ENCODE measurements around the gene WBP2. TPM values are rescaled to one million over a fixed set of nuclear protein-coding genes. Genes with fewer than 3 reads are reported as not detected.

WBP2 gene
- total and polyA plus RNA-seq, 9 of the 15 experiments (the other 6 are each of a cell fraction or from before 2014, with no cell fraction given) = 2.2 to 74.3 (median 20.0) TPM

- intact Hi-C loops (cut with micrococcal nuclease) = no loop called here
- TF ChIP-seq SMAD4 (CRISPR knock-in tag; conservative IDR thresholded peaks at IDR 0.05) (0 out of 2 replicates have a peak, but pooled peaks have one; percentile 53), HNRNPL (IDR thresholded peaks at IDR 0.05; ENCODE audit: low read depth, low read length) (peak; percentile 77), CTCF (IDR thresholded peaks at IDR 0.05 in 2 of 3, conservative IDR thresholded peaks at IDR 0.05 in 1 of 3; ENCODE audit: insufficient read depth in 2 of 3, low read depth in 1 of 3, low read length in 3 of 3) (peak in 2 of 3 experiments; percentile 46 to 69; a peak in 4 of 6 replicates), CBFA2T2 (conservative IDR thresholded peaks at IDR 0.05) (no peak), HNRNPLL (IDR thresholded peaks at IDR 0.05; ENCODE audit: low read depth, low read length, poor library complexity, severe bottlenecking) (peak; percentile 80), L3MBTL2 (IDR thresholded peaks at IDR 0.05) (peak; percentile 51), ZNF592 (IDR thresholded peaks at IDR 0.05) (peak; percentile 18; the same call in 1 of the 2 replicates), CHCHD3 (CRISPR knock-in tag; IDR thresholded peaks at IDR 0.05) (no peak), TFAM (CRISPR knock-in tag; conservative IDR thresholded peaks at IDR 0.05) (no peak), NRF1 (conservative IDR thresholded peaks at IDR 0.05 in 1 of 2, IDR thresholded peaks at IDR 0.05 in 1 of 2) (peak; percentile 70 to 74), RAD21 (CRISPR knock-in tag; conservative IDR thresholded peaks at IDR 0.05 in 1 of 2, IDR thresholded peaks at IDR 0.05 in 1 of 2) (peak in 1 of 2 experiments; percentile 34; a peak in 2 of 4 replicates), HES1 (IDR thresholded peaks at IDR 0.05; ENCODE audit: low read depth) (no peak)
These were observed 22.6 kb upstream of the WBP2 start for GRCh38 chr17:75877752-75878173.

More at GRCh38 chr17:75877752-75878173, 22.6 kb upstream of the WBP2 start:
- in situ Hi-C loops (cut with MboI) = no loop called here
- BruUV-seq (replicated peaks) = no TSS peak
- no peaks in the 10 kb centered on the region for H3K36me3 ChIP-seq (ENCODE audit: control insufficient read depth, insufficient read depth, low read length)
- H3K4me3 ChIP-seq = peak overlapping the region; percentile 45
- DNase-seq (ENCODE audit: extremely low read depth in 1 of 4, low spot score in 3 of 4) = peak in 3 of 4 experiments; percentile 54 to 65 (median 63)
- no peaks in the 10 kb centered on the region for H3K27me3 ChIP-seq (ENCODE audit: control insufficient read depth in 2 of 2, insufficient read depth in 2 of 2, low read length in 2 of 2)
- no peaks in the 10 kb centered on the region for H3K79me2 ChIP-seq (ENCODE audit: control insufficient read depth, insufficient read depth, low read length)
- H3K9ac ChIP-seq (ENCODE audit: insufficient read depth in 1 of 2, low read depth in 2 of 2, low read length in 2 of 2) = peak overlapping the region; percentile 58 to 93; a peak in 3 of 4 replicates
- CTCF ChIA-PET (ENCODE audit: low intra/inter-chr PET ratio) = no interaction called here
- peak overlapping the region; percentile 97; the same call in 1 of the 2 replicates for H2AFZ ChIP-seq (ENCODE audit: low read depth, low read length)
- no peaks in the 10 kb centered on the region for H3K9me3 ChIP-seq (replicated peaks; ENCODE audit: control insufficient read depth, insufficient read depth, low read depth, low read length)
- POLR2A ChIA-PET = interaction anchor here (0.6 to 15.8 kb wide), 8 partner anchors 13 to 393 kb away, joined by 3 to 169 read pairs (median 4); partner anchors contain the start of gene TRIM65
- H3K27ac ChIP-seq (ENCODE audit: extremely low read depth, low read depth, low read length) = no peak overlapping the region
- no peaks in the 10 kb centered on the region for H4K20me1 ChIP-seq (replicated peaks; ENCODE audit: control insufficient read depth, insufficient read depth, low read length)
- WGBS (ENCODE audit: insufficient coverage, low coverage, missing lambda C conversion rate) = 39% methylated on average over 31 of the region's 56 CpGs
- ATAC-seq = peak; percentile 65
- peak overlapping the region; percentile 76; the same call in 1 of the 2 replicates for H3K4me2 ChIP-seq (ENCODE audit: insufficient read depth, low read length)
- FAIRE-seq = no peak
- peaks cover 7 to 67% of the 10 kb centered on the region in 2 experiments for H3K4me1 ChIP-seq (replicated peaks in 1 of 2; ENCODE audit: control insufficient read depth in 2 of 2, insufficient read depth in 2 of 2, low read length in 2 of 2)
- H3K9me1 ChIP-seq (ENCODE audit: control insufficient read depth, insufficient read depth, low read length) = no peaks in the 10 kb centered on the region

Measured in K562 (cell line).